GM15510 (cell line): ENCODE results near the gene TMEM86B.

Source experiments
- POLR2A ChIP-seq: IDR thresholded peaks from 3 replicates; pipeline ENCODE4 v1.6.1; 2011; ENCODE audit warnings: borderline replicate concordance; ENCODE audit not compliant: insufficient read length; ENCODE audit errors: extremely low read depth

Gene TMEM86B

GRCh38 chr19:55250262-55251036 is 21.9 kb upstream of the TMEM86B start:
- TF ChIP-seq POLR2A, result peak; percentile 4

- no peak for TF ChIP-seq POLR2A
Observed at GRCh38 chr19:55249841-55250240, 21.3 kb upstream of the TMEM86B start.

- no peak for TF ChIP-seq POLR2A
Observed at GRCh38 chr19:55248704-55249103, 20.1 kb upstream of the TMEM86B start.

GRCh38 chr19:55248166-55248675 is 19.7 kb upstream of the TMEM86B start:
- no peak for TF ChIP-seq POLR2A

- TF ChIP-seq POLR2A, result no peak
Observed at GRCh38 chr19:55247621-55248099, 19.1 kb upstream of the TMEM86B start.

- no peak for TF ChIP-seq POLR2A
Observed at GRCh38 chr19:55246462-55247451, 18.2 kb upstream of the TMEM86B start.

- no peak for TF ChIP-seq POLR2A
Observed at GRCh38 chr19:55245236-55245904, 16.8 kb upstream of the TMEM86B start.

- no peak for TF ChIP-seq POLR2A
Observed at GRCh38 chr19:55244004-55244680, 15.6 kb upstream of the TMEM86B start.

- TF ChIP-seq POLR2A, result no peak
Observed at GRCh38 chr19:55242517-55242916, 14.0 kb upstream of the TMEM86B start.

- no peak for TF ChIP-seq POLR2A
Observed at GRCh38 chr19:55241935-55242464, 13.4 kb upstream of the TMEM86B start.

- no peak for TF ChIP-seq POLR2A
Observed at GRCh38 chr19:55241143-55241934, 12.8 kb upstream of the TMEM86B start.

GRCh38 chr19:55240713-55241020 is 12.1 kb upstream of the TMEM86B start:
- no peak for TF ChIP-seq POLR2A

- TF ChIP-seq POLR2A, result no peak
Observed at GRCh38 chr19:55239004-55239403, 10.4 kb upstream of the TMEM86B start.
